ENCODE data around the gene CARMIL1.
"Not testable (repeated sequence)": the region's sequence is repeated elsewhere in the genome, so short reads cannot be mapped to it uniquely, and the experiment has no call there.

CARMIL1 gene

GRCh38 chr6:25439368-25439767 lies 160.2 kb downstream of the CARMIL1 start:
- TF ChIP-seq GATA1 (IDR thresholded peaks at IDR 0.05; ENCODE audit: low read depth, low read length) (no peak), POLR2A (IDR thresholded peaks at IDR 0.05; ENCODE audit: low read length) (no peak)
- no peak for DNase-seq

DNA sequence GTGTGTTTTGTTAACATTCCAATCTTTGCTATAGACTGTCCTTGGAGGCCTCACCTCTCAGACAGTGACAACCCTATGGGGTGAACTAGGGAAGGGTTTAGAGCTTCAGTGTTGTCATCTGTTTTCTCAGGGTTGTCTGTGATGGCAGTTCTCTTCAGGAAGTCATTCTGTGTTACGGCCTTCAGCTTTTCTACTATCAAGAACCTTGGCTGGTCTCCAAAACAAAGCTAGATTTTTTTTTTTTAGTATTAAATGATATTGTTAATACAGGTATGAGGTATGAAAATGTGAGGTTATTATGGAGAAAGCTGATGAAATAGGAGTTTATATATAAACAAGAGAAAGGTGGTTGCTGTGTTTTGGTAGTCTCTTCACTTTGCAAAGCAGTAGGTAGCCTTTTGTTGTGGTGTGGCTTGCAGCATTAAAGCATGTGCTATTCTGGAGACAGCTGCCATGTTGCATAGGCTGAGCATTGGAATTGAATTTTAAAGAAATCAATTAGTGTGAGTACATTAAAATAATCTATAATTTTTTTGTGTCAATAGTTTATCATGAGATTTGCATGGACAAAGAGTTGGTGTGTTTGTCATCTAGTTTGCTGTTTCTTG lies 162.6 kb downstream of the CARMIL1 start:
- DNase-seq = no peak
- TF ChIP-seq GATA1 (IDR thresholded peaks at IDR 0.05; ENCODE audit: low read depth, low read length) = no peak
- no peak for TF ChIP-seq POLR2A (IDR thresholded peaks at IDR 0.05; ENCODE audit: low read length)

DNA sequence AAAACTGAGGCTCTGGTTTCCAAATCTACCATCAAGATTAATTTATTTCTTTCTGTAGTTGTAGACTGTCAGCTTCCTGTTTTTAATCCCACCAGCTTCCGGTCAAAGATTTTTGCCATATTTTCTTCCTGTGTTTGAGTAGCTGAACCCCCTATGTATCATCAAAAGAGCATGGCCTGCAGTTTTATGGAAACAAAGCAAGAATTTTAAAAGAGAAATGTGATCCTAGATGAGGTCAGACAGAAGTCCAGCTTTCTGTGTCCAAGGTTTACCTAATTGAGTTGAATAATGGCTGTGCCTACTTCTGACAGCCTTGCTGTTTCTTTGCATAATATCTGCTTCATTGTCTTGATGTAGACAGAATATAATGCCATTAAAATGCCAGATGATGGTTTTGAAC lies 163.7 kb downstream of the CARMIL1 start:
- TF ChIP-seq POLR2A (IDR thresholded peaks at IDR 0.05; ENCODE audit: low read length) = no peak
- TF ChIP-seq GATA1 (IDR thresholded peaks at IDR 0.05; ENCODE audit: low read depth, low read length) = no peak
- no peak for DNase-seq

DNA sequence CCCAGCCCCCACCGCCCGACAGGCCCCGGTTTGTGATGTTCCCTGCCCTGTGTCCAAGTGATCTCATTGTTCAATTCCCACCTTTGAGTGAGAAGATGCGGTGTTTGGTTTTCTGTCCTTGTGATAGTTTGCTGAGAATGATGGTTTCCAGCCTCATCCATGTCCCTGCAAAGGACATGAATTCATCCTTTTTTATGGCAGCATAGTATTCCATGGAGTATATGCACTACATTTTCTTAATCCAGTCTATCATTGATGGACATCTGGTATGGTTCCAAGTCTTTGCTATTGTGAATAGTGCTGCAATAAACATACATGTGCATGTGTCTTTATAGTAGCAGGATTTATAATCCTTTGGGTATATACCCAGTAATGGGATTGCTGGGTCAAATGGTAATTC lies 165.3 kb downstream of the CARMIL1 start:
- not testable (repeated sequence) for DNase-seq

GRCh38 chr6:25446830-25447569 lies 167.8 kb downstream of the CARMIL1 start:
- DNase-seq = no peak
- TF ChIP-seq POLR2A (IDR thresholded peaks at IDR 0.05; ENCODE audit: low read length) (no peak), GATA1 (IDR thresholded peaks at IDR 0.05; ENCODE audit: low read depth, low read length) (no peak)

DNA sequence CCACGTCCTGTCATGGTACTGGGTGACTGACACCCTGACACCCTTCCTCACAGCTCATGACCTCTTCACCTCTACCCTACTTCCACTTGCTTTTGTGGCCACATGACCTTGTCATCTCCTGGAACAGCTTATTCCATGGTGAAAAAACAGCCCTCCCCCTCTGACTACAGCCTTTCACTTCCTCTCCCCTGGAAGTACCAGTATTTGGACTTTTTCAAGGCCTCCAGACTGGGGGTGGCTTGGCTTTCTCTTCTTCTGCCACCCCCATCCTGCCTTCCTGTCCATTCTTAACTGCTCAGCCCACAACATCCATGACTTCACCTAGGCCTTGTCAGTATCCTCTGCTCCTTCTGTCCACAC lies 168.4 kb downstream of the CARMIL1 start:
- DNase-seq = no peak
- TF ChIP-seq GATA1 (IDR thresholded peaks at IDR 0.05; ENCODE audit: low read depth, low read length) (no peak), POLR2A (IDR thresholded peaks at IDR 0.05; ENCODE audit: low read length) (no peak)

DNA sequence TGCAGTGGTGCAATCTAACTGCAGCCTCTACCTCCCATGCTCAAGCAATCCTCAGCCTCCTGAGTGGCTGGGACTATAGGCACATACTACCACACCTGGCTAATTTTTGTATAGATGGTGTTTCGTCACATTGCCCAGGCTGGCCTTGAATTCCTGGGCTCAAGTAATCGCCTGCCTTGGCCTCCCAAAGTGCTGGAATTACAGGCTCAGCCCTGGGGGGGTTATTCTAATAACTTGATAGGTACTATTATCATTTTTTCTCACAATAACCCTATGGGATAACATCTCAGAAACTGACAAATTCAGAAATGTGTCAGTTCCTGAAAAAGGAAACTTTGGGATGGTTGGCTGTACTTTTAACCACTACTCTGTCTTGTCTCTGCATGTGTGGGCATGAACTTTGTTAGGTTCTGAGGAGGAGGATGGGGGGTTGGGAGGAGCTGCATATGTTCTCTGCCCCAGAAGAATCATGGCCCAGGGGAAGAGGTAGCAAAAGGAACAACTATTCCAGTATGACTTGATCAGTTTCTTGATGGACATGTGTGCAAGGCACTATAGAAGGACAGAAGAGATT lies 169.9 kb downstream of the CARMIL1 start:
- TF ChIP-seq POLR2A (IDR thresholded peaks at IDR 0.05; ENCODE audit: low read length) (no peak), GATA1 (IDR thresholded peaks at IDR 0.05; ENCODE audit: low read depth, low read length) (no peak)

GRCh38 chr6:25449774-25450173 lies 170.6 kb downstream of the CARMIL1 start:
- no peak for DNase-seq
- no peak for TF ChIP-seq POLR2A (IDR thresholded peaks at IDR 0.05; ENCODE audit: low read length)
- no peak for TF ChIP-seq GATA1 (IDR thresholded peaks at IDR 0.05; ENCODE audit: low read depth, low read length)

More for the DNA sequence above, 169.9 kb downstream of the CARMIL1 start:
- no peak for DNase-seq

- no peak for DNase-seq
- TF ChIP-seq POLR2A (IDR thresholded peaks at IDR 0.05; ENCODE audit: low read length) = no peak
- no peak for TF ChIP-seq GATA1 (IDR thresholded peaks at IDR 0.05; ENCODE audit: low read depth, low read length)
Observed at GRCh38 chr6:25450469-25451198, 171.5 kb downstream of the CARMIL1 start.

GRCh38 chr6:25452031-25452430 lies 172.9 kb downstream of the CARMIL1 start:
- no peak for DNase-seq
- TF ChIP-seq POLR2A (IDR thresholded peaks at IDR 0.05; ENCODE audit: low read length) (no peak), GATA1 (IDR thresholded peaks at IDR 0.05; ENCODE audit: low read depth, low read length) (no peak)

- DNase-seq = no peak
- no peak for TF ChIP-seq POLR2A (IDR thresholded peaks at IDR 0.05; ENCODE audit: low read length)
- TF ChIP-seq GATA1 (IDR thresholded peaks at IDR 0.05; ENCODE audit: low read depth, low read length) = no peak
Observed at GRCh38 chr6:25453288-25453687, 174.1 kb downstream of the CARMIL1 start.

DNA sequence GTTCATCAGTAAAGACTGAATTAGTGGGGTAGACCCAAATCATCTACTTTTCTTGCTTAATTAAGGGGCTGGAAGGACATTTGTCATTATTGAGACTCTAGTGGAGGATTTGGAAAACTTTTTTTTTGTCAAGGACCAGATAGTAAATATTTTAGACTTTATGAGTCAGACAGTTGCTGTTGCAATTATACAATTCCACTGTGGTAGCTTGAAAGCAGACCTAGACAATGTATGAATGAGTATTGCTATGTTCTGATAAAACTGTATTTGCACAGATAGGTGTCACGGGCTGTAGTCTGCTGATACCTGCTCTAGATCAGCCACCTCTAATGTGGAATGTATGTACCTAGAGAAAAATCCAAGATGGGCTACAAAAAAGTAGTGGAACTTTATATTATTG lies 175.0 kb downstream of the CARMIL1 start:
- no peak for DNase-seq
- TF ChIP-seq GATA1 (IDR thresholded peaks at IDR 0.05; ENCODE audit: low read depth, low read length) (no peak), POLR2A (IDR thresholded peaks at IDR 0.05; ENCODE audit: low read length) (no peak)

DNA sequence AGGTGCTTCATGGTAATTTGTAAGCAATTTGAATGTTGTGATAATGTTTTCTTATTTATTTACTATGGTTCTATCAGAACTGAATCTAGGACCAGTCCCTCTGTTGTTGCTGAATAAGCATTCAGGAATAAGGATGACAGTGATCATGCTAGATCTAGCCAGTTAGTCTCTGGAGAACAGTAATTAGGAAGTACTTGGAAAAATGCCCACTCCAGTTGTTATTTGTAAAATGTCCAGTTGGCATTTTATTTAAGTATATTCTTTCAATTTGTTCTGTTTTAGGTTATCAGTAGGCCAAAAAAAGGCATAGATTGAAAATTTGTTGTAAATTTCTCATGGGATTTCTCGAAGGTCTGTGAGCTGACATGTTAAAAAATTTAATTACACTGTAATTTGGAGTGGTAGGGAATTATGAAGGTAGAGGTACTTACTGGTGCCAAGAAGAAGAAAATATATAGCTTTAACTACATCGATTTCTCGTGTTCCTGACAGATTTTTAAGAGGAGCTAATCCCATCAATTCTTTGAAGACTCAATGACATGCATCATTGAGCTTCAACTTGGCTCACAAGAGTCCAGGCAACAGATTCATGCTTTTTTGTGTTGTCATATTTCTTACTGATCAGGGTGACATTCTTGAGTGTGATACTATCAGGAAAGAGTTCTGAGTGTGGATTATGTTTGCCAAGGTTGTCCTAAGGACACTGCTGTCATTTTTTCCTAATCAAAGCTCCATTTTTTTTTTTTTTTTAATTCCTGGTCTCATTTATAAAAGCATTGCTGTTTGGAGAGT lies 177.3 kb downstream of the CARMIL1 start:
- no peak for TF ChIP-seq GATA1 (IDR thresholded peaks at IDR 0.05; ENCODE audit: low read depth, low read length)
- TF ChIP-seq POLR2A (IDR thresholded peaks at IDR 0.05; ENCODE audit: low read length) = no peak
- no peak for DNase-seq

- TF ChIP-seq POLR2A (IDR thresholded peaks at IDR 0.05; ENCODE audit: low read length) (no peak), GATA1 (IDR thresholded peaks at IDR 0.05; ENCODE audit: low read depth, low read length) (no peak)
- no peak for DNase-seq
Observed at GRCh38 chr6:25457516-25457915, 178.3 kb downstream of the CARMIL1 start.
